ENCODE results near the gene GJB4.
"Not testable (repeated sequence)": the region's sequence is repeated elsewhere in the genome, so short reads cannot be mapped to it uniquely, and the experiment has no call there.

Gene GJB4

DNA sequence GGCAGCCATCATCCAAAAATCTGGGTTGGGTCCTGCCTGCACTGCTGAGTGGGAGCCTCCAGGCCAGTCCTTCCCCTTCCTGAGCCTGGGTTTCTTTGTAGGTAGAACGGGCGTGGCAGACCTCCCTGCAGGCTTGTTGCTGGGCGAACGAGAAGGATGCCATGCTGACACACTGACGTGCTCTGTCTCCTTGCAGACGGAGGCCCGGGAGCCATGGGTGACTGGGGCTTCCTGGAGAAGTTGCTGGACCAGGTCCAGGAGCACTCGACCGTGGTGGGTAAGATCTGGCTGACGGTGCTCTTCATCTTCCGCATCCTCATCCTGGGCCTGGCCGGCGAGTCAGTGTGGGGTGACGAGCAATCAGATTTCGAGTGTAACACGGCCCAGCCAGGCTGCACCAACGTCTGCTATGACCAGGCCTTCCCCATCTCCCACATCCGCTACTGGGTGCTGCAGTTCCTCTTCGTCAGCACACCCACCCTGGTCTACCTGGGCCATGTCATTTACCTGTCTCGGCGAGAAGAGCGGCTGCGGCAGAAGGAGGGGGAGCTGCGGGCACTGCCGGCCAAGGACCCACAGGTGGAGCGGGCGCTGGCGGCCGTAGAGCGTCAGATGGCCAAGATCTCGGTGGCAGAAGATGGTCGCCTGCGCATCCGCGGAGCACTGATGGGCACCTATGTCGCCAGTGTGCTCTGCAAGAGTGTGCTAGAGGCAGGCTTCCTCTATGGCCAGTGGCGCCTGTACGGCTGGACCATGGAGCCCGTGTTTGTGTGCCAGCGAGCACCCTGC is 34.7 kb downstream of the GJB4 start:
- Mint-ChIP-seq H3K4me1 (peaks cover 11% of the 10 kb centered on the region), H3K27ac (no peak overlapping the region), H3K9me3 (no peaks in the 10 kb centered on the region), H3K36me3 (ENCODE audit: low read depth) (no peaks in the 10 kb centered on the region), H3K27me3 (peaks cover 22% of the 10 kb centered on the region), H3K4me3 (no peak overlapping the region)
- DNase-seq = no peak
- no peak for ATAC-seq

GRCh38 chr1:34794790-34795180 is 35.2 kb downstream of the GJB4 start:
- Mint-ChIP-seq H3K36me3 (ENCODE audit: low read depth) (no peaks in the 10 kb centered on the region), H3K9me3 (no peaks in the 10 kb centered on the region), H3K27ac (no peak overlapping the region), H3K4me3 (no peak overlapping the region), H3K27me3 (peaks cover 19% of the 10 kb centered on the region), H3K4me1 (peaks cover 10% of the 10 kb centered on the region)
- DNase-seq (no peak), ATAC-seq (no peak)

GRCh38 chr1:34795916-34796315 is 36.4 kb downstream of the GJB4 start:
- no peaks in the 10 kb centered on the region for H3K9me3 Mint-ChIP-seq

DNA sequence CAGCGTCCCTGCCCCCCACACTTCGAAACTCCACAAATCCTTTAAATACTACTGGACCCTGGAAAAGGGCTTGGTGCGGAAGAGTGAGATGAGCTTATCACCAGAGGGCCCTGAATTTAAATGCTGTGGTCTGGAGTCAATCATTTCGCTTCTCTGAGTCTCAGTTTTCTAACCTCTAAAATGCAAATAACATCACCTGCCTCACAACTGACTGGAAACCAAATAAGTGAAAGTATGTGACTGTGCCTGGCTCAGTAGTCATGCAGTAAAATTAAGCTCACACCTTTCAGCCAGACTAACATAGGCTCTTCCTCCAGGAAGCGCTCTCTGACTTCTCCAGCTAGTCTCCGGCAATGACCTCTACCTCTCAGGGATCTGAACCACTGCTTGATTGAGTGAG is 37.5 kb downstream of the GJB4 start:
- no peaks in the 10 kb centered on the region for H3K9me3 Mint-ChIP-seq
- no peak overlapping the region for H3K27ac Mint-ChIP-seq
- peaks cover 7% of the 10 kb centered on the region for H3K27me3 Mint-ChIP-seq
- no peaks in the 10 kb centered on the region for H3K36me3 Mint-ChIP-seq (ENCODE audit: low read depth)
- no peak overlapping the region for H3K4me3 Mint-ChIP-seq
- peaks cover 15% of the 10 kb centered on the region for H3K4me1 Mint-ChIP-seq
- peak; percentile 26 for ATAC-seq
- DNase-seq = no peak

More at GRCh38 chr1:34795916-34796315, 36.4 kb downstream of the GJB4 start:
- no peak for DNase-seq
- no peak overlapping the region for H3K4me3 Mint-ChIP-seq
- H3K36me3 Mint-ChIP-seq (ENCODE audit: low read depth) = no peaks in the 10 kb centered on the region
- H3K27ac Mint-ChIP-seq = no peak overlapping the region
- no peak for ATAC-seq
- H3K27me3 Mint-ChIP-seq = peaks cover 13% of the 10 kb centered on the region
- H3K4me1 Mint-ChIP-seq = peaks cover 16% of the 10 kb centered on the region

- ATAC-seq = peak; percentile 76
- Mint-ChIP-seq H3K27me3 (no peaks in the 10 kb centered on the region), H3K9me3 (no peaks in the 10 kb centered on the region), H3K36me3 (ENCODE audit: low read depth) (peaks cover 8% of the 10 kb centered on the region), H3K4me3 (no peak overlapping the region), H3K4me1 (peaks cover 9% of the 10 kb centered on the region), H3K27ac (no peak overlapping the region)
- no peak for DNase-seq
Observed at GRCh38 chr1:34800214-34800613, 40.7 kb downstream of the GJB4 start.

- ATAC-seq (no peak), DNase-seq (no peak)
- Mint-ChIP-seq H3K4me1 (peaks cover 9% of the 10 kb centered on the region), H3K9me3 (no peaks in the 10 kb centered on the region), H3K36me3 (ENCODE audit: low read depth) (peaks cover 8% of the 10 kb centered on the region), H3K4me3 (no peak overlapping the region), H3K27ac (no peak overlapping the region), H3K27me3 (no peaks in the 10 kb centered on the region)
Observed at GRCh38 chr1:34803770-34804169, 44.2 kb downstream of the GJB4 start.

DNA sequence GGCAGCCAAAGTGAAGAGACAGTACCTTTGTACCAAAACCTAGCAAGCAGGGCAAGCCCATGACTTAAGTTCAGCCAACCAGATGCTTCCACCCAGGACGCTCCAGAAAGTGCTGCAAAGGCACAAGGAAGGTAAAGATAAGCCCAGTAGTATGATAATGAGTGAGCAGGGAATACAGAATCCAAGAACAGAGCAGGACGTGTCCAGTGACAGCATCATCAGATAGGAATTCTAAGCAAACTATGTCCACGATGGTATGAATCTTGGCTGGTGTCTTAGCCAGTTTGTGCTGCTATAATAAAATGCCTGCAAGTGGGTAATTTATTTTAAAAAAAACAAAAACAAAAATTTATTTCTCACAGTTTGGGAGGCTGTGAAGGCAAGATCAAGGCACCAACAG is 46.9 kb downstream of the GJB4 start:
- ATAC-seq (no peak), DNase-seq (no peak)
- Mint-ChIP-seq H3K27me3 (no peaks in the 10 kb centered on the region), H3K4me3 (no peak overlapping the region), H3K9me3 (peaks cover 8% of the 10 kb centered on the region), H3K4me1 (no peaks in the 10 kb centered on the region), H3K27ac (no peak overlapping the region), H3K36me3 (ENCODE audit: low read depth) (peaks cover 13% of the 10 kb centered on the region)

DNA sequence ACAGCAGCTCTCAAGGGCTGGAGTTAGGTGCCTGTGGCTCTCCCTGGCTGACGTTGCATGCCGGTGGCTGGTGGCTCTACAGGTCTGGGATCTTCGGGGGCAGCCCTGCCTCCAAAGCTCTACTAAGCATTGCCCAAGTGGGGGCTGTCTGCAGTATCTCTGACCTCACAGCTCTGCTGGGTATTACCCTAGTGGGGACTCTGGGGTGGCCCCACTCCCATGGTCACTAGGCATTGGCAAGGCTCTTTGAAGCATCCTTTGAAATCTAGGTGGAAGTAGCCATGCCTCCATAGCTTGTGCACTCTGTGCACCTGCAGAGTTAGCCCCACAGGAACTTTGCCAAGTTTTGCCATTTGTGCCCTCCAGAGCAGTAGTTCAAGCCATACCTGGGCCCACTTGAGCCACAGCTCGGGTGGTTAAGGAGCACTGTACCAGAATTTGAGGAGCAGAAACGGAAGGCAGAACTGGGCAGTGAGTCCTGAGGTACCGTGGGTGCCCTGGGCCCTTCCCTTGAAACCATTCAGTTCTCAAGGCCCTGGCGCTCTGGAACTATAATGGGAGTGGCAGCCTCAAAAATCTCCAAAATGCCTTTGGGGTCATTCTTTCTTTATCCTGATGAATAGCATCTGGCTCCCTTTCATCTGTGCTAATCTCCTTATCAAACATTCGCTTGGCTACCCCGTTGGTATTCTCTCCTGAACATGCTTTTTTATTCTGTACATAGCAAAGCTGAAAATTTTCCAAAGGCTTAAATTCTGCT is 48.7 kb downstream of the GJB4 start:
- DNase-seq = no peak
- ATAC-seq = no peak
- Mint-ChIP-seq H3K4me1 (no peaks in the 10 kb centered on the region), H3K4me3 (no peak overlapping the region), H3K9me3 (peaks cover 8% of the 10 kb centered on the region), H3K27ac (no peak overlapping the region), H3K36me3 (ENCODE audit: low read depth) (peaks cover 13% of the 10 kb centered on the region), H3K27me3 (no peaks in the 10 kb centered on the region)

GRCh38 chr1:34810781-34811180 is 51.2 kb downstream of the GJB4 start:
- H3K4me3 Mint-ChIP-seq; H3K27me3 Mint-ChIP-seq; H3K9me3 Mint-ChIP-seq; DNase-seq; H3K36me3 Mint-ChIP-seq (ENCODE audit: low read depth); H3K4me1 Mint-ChIP-seq; ATAC-seq; H3K27ac Mint-ChIP-seq: not testable (repeated sequence)
